Cortex of kidney (tissue), 1 donor: Measurements from ENCODE around the gene KBTBD2.
"Not testable (repeated sequence)": the region's sequence is repeated elsewhere in the genome, so short reads cannot be mapped to it uniquely, and the experiment has no call there.

Source experiments
- DNase-seq: peaks from one replicate; lab custom pipeline; 2025; lab: John Stamatoyannopoulos, UW

The KBTBD2 gene

DNA sequence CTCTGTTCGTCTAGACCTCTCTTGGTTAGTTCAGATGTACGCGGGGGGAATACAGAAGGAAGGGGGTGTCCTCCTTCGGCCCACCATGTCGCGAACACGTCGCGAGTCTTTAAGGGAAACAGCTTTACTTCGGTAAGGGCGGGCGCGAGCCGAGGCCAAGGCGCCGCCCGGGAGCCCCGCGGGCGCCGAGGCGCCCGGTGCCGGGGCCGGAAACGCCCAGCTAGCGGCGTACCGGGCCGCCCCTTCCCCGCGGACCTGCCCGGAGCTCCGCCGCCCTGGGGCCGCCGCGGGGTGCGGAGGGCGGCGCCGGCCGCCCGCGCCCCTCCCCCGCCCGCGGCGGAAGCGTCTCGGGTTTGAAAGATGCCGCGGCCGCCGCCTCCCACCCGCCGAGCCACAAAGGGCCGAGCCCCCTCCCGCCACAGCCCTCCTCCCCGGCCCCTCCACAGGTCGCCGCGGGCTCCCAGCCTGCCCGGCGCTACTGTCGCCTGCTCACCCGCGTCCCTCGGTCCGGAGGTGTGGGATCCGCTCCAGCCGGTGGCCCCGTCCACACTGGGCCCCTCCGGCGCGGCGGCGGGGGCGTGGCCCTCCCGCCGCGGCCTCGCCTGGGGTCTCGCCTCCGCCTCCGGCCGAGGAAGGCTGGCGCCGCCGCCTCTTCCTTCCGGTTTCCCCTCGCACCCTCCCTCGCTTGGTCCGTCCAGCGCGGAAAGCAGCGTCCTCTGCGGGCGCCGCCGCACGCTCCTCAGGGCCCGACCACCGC, at the start of gene KBTBD2:
KBTBD2 (minus strand) TSS at position 718 of the 757 bp plus-strand sequence. CDS start 12,156 bp downstream, outside the sequence.
- no peak for DNase-seq

DNA sequence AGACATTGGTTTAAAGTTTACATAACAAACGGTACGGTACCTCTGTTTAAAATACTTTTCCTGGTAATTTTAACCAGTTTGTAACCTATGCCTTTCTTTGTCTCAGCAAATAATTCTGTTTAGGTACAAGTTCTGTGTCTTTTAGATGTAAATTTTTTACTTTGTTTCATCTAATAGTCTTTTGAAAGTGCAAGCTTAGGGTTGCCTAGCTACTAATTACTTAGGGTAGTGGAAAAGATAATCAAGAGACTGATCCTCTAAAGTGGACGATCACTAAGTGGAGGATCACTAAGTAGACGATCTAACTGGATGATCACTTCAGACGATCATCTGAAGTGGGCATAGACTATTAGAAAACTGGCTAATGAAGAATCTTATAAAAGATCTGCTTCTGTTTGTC, 49.6 kb upstream of the KBTBD2 start:
- no peak for DNase-seq

DNA sequence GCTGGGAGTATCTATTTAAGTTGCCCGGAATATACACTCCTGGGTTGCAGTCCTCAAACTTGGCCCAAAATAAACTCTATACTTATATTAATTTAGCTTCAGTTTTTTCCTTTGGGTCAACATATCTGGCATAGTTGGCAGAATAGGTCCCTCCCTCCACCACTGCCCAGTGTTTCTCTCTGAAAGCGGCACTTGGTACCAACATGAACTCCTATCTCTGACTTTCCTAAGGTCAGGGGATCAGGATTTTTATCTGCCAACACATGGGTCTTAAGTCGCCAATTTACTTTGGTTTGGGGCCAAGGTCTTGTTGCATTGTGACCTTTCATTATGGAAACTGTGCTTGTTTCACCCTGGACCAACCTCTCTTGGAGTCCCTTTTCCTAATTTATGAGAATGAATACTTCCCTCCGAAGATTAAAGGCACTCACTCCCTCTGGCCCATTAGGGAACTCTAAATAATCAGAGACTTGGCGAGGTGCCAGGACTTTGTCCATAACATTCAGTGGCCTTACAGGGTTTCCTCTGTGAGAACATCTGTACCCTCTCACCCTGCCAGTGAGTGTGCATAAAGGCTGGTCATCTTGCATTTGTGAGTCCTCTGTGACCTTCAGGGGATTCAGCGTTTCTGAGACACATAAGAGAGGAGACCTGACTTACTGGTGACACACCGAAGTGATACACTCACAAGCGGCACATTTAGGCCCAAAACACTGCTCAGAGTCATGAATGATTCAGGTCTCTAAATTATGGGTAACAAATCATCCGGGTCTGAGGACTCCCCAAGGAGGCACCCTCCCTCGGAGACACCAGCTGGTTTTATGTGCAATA, 46.0 kb upstream of the KBTBD2 start:
- DNase-seq, result no peak

DNA sequence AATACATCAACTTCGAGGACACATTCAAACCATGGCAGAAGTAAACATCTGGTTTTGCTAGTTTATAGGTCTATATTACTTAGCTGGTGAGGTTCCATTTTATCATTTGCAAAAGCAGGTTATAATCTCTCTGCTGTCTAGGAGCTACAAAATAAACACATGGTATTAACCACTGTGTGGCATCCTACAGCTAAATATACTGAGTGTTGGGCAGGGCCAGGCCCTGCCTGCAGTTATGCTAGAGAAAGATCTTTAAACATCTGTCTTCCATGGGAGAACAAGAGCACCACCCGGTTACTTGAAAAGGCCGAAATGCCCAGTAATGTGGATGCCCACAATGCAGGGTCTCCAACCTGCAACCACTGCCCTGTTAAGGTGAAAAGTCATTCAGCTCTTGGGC, 45.1 kb upstream of the KBTBD2 start:
- no peak for DNase-seq

DNA sequence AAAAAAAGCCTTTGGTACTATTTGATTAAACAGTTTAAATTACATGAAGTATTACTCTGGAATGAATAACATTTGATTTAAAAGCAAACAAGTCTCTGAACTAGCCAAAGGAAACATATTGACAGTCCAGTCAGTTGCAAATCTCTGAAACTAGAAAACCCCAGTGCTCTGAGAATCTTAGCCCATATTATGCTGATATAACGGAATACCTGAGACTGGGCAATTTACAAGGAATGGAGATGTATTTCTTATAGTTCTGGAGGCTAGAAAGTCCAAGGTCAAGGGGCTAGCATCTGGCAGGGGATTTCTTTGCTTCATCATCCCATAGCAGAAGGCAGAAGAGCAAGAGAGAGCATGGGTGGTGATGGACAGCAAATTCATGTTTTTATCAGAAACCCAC, 44.0 kb upstream of the KBTBD2 start:
- no peak for DNase-seq

DNA sequence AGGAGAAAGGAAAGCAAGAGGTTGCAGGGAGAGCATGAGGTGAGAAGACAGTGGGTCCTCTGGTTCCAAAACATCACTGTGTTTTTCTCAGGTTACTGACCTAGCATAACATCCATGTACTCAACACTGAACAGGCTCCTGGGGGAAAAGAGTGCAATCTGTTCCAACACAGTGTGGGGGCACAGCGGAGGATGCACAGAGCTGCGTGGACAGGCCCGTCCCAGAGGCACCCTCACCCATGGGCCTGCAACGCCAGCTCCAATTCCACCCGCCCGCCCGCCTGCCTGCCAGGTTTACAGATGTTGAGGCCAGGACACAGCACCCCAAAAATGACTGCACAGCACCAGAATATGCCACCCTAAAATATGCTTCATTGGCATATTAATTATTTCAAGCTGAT, 38.8 kb upstream of the KBTBD2 start:
- no peak for DNase-seq

DNA sequence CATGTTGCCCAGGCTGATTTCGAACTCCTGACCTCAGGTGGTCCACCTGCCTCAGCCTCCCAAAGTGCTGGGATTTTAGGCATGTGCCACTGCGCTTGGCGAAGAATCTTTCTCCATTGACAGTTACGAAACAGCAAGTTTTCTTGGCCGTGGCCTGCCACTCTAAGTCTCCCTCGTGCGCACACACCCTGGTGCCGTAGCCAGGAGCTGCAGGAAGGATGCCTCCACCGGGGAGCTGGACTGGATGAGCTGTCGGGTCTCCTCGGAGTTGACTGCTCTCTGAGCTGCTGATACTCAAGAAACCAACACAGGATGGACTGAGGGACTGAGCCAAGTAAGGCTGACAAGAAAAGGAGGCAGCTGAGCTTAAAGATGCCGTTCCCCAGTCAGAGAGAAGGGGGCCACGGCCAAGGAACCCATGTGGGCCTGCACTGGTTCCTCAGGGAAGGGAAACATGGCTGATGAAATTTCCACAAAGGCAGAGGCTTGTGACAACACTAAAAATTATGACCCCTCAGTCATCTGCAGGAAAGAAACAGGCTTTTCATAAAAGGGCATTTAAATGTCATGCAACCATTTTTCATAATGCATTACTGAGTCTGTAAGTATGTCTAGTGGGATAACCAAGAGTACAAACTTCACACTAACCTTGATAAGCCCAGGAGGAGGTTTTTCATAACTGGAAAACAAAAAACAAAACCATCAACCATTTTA, 38.0 kb upstream of the KBTBD2 start:
- no peak for DNase-seq

DNA sequence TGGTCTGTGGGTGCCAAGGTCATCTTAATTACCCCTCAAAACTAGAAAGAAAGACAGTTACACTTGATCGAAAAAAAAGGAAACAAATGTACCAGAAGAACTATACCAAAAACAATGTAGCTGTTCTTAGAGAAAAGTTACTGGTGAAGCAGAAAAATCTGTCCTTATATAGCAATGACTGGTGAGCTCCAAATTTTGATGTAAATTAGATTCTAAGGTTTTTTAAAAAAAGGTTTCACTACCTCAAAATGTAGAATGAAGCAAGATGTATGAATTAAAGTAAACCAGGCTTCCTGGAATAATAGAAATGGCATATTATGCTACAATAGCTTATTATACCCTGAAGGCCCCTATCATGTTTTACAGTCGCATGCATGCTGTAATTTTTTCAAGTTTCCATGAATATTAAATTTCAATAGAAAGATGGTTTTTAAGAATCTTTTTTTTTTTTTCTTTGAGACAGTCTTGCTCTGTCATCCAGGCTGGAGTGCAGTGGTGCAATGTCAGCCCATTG, 37.3 kb upstream of the KBTBD2 start:
- no peak for DNase-seq

DNA sequence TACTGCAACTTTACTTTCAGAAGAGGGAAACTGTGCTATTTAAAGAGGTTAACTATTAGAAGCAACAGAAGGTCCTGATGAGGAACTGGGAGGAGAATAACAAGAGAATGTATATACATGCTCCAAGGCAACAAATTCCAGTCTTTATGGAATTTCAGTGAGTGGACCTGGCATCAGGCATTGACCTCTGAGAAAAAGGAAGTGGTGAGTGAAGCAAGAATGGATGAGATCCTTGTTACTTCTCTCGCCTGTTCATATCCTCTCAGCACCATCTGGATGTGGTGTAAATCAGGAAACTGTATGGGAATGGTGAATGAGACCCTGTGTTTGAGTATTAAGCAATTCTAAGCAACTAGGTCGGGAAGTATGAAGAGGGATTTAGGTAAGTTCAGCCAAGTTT, 30.3 kb upstream of the KBTBD2 start:
- no peak for DNase-seq

DNA sequence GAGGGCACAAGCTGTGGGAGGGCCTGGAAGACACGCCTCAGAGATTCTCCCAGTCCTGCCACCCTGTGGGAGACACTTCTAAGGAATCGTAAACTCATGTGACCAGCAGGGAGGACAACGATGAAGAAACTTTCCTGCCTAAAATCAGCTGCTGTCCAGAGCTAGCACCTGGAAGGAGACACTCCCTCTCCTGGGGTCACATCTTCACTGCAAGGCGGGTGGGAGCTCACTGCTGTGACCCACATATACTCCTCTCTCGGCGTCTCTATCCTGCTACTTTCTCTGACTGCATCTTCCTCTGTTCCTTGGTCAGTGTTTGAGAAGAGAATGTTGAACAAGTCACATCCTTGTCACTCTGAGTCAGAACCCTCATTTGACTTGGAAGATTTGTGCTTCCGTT, 25.4 kb upstream of the KBTBD2 start:
- not testable (repeated sequence) for DNase-seq

DNA sequence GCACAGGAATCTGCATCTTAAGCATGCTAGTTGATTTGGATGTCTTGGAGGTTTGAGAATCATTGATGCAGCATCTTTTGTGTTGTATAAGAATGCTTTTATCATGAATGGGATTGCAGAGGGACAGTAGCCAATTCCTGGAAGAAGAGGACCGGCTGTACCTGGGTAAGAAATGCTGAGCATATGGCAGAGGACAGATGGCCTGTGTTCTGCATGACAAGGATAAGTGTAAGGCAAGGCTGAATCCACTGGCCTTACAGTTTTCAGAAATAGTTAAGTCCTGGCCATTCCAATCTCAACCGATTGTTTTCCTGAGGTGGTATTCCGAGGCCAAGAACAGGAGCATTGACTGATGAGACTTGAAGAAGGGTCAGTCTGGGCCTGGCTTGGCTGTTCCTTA, 24.4 kb upstream of the KBTBD2 start:
- no peak for DNase-seq

DNA sequence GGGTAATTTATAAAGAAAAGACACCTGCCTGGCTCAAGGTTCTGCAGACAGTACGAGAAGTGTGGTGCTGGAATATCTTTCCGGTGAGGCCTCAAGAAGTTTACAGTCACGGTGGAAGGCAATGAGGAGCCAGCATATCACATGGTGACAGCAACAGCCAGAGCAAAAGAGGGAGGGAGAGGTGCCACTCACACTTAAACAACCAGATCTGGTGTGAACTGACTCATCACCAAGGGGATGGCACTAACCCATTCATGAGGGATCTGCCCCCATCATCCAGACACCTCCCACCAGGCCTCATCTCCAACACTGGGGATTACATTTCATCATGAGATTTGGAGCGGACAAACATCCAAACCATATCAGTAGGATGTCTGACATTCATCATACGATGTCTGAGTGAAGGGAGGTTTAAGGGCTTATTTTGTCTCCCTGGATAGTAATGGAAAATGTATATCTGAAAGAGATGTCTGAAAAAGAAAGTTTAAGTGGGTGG, 23.5 kb upstream of the KBTBD2 start:
- DNase-seq, result no peak

DNA sequence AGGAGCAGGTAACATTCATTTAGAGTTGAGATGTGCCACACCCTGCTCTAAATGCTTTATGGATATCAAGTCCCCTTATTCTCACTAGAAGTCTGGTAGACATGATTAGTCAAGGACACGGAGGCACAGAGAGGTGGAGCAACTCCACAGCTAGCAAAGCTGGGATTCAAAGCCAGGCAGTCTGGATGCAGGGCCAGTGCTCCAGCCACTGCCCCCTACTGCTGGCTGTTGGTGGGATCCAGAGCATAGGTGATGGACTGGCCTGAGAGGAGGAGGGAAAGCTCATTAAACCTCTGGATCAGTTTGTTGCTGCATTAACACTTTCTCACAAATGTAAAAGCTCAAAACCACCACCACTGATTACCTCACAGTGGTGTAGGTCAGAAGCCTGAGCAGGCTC, 22.6 kb upstream of the KBTBD2 start:
- DNase-seq, result no peak

DNA sequence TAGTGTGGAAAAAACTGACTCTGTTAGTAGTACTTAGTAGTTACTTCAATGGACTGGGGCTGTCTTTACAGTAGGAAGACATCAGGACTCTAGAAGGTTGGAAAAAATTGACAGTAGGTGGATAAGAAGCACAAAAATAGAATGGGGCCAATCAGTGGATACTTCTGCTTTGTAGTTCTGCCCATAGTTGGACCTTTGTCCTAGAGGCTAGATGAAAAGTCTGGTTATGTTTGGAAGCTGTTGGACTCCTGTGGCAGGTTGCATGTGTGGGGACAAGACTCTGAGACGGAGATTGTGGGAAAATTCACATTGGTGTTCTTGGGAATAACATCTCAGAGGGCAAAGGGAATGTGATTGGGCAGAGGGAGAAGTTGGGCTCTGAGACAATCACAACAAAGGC, 18.6 kb upstream of the KBTBD2 start:
- no peak for DNase-seq

DNA sequence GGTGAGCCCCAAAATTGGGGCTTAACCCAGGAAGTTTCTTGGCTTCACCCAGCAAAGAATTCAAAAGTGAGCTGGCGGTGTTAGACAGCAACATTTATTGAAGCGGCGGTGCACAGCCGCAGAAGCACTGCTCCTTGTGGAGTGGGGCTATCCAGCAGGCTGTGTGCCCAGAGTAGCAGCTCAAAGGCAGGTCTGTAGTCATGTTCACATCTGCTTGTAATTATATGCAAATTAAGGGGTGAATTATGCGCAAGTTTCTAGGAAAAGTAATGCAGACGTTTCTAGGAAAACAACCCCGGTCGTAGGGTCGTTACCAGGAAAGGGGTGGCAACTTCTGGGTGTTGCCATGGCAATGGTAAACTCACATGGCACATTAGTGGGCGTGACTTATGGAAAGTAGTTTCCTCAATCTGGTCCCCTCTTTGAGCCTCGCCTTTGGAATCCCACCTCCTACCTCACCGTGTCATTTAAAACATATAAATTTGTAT, 13.7 kb upstream of the KBTBD2 start:
- DNase-seq, result no peak

DNA sequence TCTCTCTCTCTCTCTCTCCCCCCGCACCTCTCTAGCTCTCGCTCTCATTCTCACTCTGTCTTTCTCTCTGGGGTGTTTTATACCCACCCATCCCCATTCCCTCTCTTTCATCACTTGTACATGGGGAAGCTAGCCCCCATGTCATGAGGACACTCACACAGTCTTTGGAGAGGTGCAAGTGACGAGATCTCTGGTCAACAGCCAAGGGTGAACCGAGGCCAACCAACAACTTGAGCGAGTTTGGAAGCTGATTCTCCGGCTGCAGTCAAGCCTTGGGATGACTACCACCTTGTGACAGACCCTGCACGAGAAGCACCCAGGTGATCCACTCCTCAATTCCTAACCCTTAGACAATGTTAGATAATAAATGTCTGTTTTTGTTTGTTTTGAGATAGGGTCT, 10.1 kb upstream of the KBTBD2 start:
- no peak for DNase-seq

DNA sequence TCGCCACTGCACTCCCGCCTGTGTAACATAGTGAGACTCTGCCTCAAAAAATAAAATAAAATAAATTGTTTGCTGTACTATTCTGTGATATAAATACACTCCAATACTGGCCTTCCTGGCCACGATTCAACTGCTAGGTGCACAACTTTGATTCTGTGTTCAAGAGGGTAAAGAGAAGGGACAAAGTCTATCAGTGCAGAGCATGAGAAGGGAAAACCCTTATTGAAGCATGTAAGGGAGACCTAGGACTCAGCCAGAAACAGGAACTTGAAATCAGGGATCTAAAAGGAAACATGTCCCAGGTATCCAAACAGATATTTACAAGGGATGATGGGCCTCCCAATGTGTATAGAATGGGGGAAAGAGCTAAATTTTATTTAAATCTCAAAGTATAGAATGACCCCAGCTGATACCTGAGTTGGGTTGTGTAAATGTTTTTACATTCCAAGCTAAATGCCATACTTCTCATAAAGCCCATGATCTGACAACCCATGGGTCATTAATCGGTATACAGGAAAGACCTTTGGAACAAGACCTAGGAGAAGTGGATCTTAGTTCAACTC, 9.0 kb upstream of the KBTBD2 start:
- no peak for DNase-seq

DNA sequence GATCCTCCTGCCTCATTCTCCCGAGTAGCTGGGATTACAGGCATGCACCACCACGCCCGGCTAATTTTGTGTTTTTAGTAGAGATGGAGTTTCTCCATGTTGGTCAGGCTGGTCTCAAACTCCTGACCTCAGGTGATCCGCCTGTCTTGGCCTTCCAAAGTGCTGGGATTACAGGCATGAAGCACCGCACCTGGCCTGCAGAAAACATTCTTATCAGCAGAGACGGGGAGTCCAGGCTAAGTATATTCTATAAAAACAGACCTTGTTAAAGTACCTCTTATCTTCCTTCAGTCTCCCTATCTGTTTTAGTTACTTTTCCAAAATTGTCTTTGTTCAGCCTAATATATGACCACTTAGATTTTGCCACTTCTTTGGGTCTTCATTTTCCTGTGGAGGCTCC, 5.8 kb upstream of the KBTBD2 start:
- DNase-seq, result not testable (repeated sequence)

DNA sequence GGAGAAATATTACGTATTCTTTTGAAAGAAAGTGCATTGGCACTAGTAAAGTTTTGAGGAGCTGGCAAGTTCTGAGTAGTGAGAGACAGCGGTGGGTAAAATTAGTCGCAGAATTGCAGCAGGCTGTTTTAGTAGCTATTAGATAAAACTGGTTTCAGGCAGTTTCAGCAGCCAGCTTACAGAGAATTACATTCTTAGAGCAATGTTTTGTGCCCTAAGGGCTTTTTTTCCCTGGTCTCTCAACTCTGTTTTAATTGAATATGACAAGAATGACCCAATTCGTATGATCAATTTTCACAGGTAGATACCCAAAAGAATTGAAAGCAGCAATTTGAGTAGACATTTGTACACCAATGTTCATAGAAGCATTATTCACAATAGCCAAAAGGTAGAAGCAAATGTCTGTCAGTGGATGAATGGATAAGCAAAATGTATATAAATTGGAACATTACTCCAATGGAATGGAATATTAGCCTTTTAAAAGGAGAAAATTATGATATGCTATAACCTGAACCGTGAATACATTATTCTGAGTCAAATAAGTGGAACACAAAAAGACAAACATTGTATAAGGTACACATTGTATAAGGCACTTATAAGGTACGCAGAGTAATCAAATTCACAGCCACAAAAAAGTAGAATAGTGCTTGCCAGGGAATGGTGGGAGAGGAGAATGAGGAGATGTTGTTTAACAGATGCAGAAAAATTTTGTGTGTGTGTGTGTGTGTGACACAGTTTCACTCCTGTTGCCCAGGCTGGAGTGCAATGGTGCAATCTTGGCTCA, 5.2 kb upstream of the KBTBD2 start:
- no peak for DNase-seq

DNA sequence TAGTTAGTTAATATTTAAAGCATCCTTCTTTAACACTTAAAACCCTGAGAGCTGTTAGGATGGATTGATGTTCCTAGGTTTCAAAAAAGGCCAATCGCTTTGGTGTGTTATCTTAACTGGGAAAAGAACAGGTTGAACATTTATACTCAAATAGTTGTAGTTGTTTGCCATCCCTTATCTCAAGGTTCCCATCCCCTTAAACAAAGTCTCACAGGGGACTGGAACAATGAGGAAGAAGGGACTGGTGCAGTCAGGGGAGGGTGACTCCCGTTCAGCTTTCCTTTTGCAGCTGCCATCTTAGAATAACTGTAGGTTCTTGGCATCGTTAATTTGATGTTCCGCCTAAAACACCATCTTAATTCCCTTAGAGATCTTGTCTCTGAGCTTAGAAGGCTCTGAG, 2.6 kb upstream of the KBTBD2 start:
- DNase-seq, result no peak

DNA sequence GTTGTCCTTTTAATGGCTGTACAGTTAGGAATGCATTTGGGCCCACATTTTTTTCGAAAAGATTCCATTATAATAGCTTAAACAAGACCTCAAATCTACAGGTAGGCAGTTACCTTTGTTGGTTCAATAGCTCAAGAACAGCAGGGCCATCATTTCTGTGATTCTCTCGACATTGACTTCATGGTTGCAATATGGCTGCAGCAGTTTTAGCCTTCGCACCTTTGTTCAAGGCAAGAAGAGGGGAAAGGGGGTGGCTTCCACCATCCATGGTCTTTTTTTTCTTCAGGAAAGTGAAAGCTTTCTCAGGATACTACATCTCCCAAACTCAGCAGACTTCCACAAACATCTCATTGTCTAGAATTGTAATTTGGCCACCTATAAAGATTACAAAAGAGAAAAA, 2.2 kb upstream of the KBTBD2 start:
- no peak for DNase-seq
